HG03175 (cell line): Measurements from ENCODE around the gene ARHGAP15.

ENCODE experiments used
- ATAC-seq: cut with Tn5 transposase; IDR thresholded peaks from one replicate; pipeline ENCODE4 v1.9.1; 2021; ENCODE audit warnings: mild to moderate bottlenecking, moderate library complexity; ENCODE audit not compliant: unreplicated experiment

The ARHGAP15 gene

GRCh38 chr2:143608063-143608423, 478.8 kb downstream of the ARHGAP15 start:
- ATAC-seq: no peak

- ATAC-seq: no peak
Measured at GRCh38 chr2:143608758-143609157, 479.5 kb downstream of the ARHGAP15 start.

- no peak for ATAC-seq
Measured at GRCh38 chr2:143611336-143611735, 482.1 kb downstream of the ARHGAP15 start.

GRCh38 chr2:143615562-143615961, 486.3 kb downstream of the ARHGAP15 start:
- no peak for ATAC-seq

- ATAC-seq: no peak
Measured at GRCh38 chr2:143616452-143616851, 487.2 kb downstream of the ARHGAP15 start.

GRCh38 chr2:143617803-143618415, 488.7 kb downstream of the ARHGAP15 start:
- ATAC-seq: no peak

GRCh38 chr2:143622106-143622505, 492.9 kb downstream of the ARHGAP15 start:
- ATAC-seq: no peak

- no peak for ATAC-seq
Measured at GRCh38 chr2:143623231-143623908, 494.2 kb downstream of the ARHGAP15 start.

GRCh38 chr2:143623909-143624260, 494.7 kb downstream of the ARHGAP15 start:
- ATAC-seq: no peak

GRCh38 chr2:143629340-143629739, 500.1 kb downstream of the ARHGAP15 start:
- ATAC-seq: no peak

GRCh38 chr2:143632751-143633374, 503.6 kb downstream of the ARHGAP15 start:
- ATAC-seq: no peak

- no peak for ATAC-seq
Measured at GRCh38 chr2:143633419-143633818, 504.2 kb downstream of the ARHGAP15 start.

- no peak for ATAC-seq
Measured at GRCh38 chr2:143635302-143635701, 506.1 kb downstream of the ARHGAP15 start.

- no peak for ATAC-seq
Measured at GRCh38 chr2:143635936-143636335, 506.7 kb downstream of the ARHGAP15 start.

- ATAC-seq: no peak
Measured at GRCh38 chr2:143640826-143641225, 511.6 kb downstream of the ARHGAP15 start.

GRCh38 chr2:143645921-143646645, 516.9 kb downstream of the ARHGAP15 start:
- ATAC-seq: no peak

GRCh38 chr2:143649226-143649740, 520.1 kb downstream of the ARHGAP15 start:
- ATAC-seq: no peak

- no peak for ATAC-seq
Measured at GRCh38 chr2:143652692-143653091, 523.5 kb downstream of the ARHGAP15 start.

- no peak for ATAC-seq
Measured at GRCh38 chr2:143668234-143668633, 539.0 kb downstream of the ARHGAP15 start.

- ATAC-seq: no peak
Measured at GRCh38 chr2:143674051-143674450, 544.8 kb downstream of the ARHGAP15 start.

GRCh38 chr2:143675021-143675420, 545.8 kb downstream of the ARHGAP15 start:
- no peak for ATAC-seq

- no peak for ATAC-seq
Measured at GRCh38 chr2:143679617-143680016, 550.4 kb downstream of the ARHGAP15 start.
